GM12891 (cell line): Measurements from ENCODE around the gene STXBP5.

Experiments
- POLR2A ChIP-seq: IDR thresholded peaks from 2 replicates; pipeline ENCODE4 v1.6.1; 2011; ENCODE audit warnings: low read depth, low read length, control low read depth
- TAF1 ChIP-seq: IDR thresholded peaks from 2 replicates; pipeline ENCODE4 v1.6.1; 2011; ENCODE audit warnings: low read depth, low read length, control low read depth

DNA sequence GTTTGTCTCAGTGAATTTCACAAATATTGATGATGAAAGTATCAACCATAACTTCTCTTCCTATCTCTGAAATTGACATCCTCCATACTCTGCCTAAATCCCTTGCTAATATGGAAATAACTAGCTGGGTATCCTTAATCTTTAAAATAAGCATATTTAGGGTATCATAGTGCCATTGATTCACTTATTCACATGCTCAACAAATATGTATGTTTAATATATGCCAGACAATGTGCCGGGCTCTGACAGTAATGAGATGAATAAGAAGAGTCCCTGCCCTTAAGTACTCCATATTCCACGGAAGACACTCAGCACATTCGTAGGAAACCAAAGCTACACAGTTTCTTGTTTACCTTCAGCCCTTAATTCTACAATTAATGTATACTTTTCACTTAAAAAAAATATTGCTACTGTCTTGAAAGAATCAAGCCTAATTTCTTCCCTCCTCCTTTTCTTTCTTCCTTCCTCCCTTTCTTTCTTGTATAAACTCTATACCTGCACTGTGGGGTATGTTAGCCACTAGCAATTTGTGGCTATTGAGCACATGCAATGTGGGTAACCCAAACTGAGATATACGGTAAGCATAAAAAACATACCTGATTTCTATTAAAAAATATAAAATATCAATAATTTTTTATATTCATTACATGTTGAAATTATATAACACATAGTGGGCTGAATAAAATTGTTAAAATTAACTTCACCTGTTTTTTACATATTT lies 42.8 kb upstream of the STXBP5 start:
- TF ChIP-seq POLR2A (no peak), TAF1 (no peak)
